Stimulated activated CD8-positive, alpha-beta memory T cell treated with anti-CD3 and anti-CD28 coated beads, Interleukin-4, amount 100 ng/mL, for 24 hours (primary cell): ENCODE data around the gene WDR81.
"Not testable (repeated sequence)": the region's sequence is repeated elsewhere in the genome, so short reads cannot be mapped to it uniquely, and the experiment has no call there.

ENCODE experiments used
- DNase-seq: peaks from one replicate; pipeline ENCODE4 v3.0.0-alpha.2; 2020; ENCODE audit warnings: low read depth

WDR81 gene

GRCh38 chr17:1713160-1713877, 11.2 kb upstream of the WDR81 start:
- DNase-seq = no peak

DNA sequence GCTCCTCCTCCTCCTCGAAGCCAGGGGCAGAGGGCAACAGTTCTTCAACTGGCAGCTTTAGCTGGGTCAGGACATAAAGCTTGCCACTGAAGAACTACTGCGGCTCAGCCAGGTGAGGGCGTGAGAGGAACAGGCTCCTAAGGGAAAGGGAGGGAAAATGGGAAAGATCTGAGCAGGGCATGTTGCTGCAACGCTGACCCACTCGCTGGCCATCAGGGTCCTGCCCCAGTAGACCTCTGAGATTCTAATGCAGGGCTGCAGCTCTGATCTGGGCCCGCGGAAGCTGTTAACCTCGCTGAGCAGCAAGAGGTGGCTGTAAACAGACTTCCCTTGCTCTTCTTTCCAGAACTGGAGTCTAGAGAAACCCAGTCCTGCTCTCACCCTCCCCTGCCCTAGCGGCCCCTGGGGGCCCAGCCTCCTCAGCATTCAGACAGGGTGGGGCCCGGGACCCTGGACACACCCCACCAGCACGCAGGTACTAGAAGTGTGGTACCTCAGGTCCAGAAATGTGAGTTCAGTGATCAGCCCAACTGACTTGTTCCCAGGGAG, 10.6 kb upstream of the WDR81 start:
- DNase-seq = no peak

- DNase-seq = no peak
Observed at GRCh38 chr17:1714427-1714979, 10.0 kb upstream of the WDR81 start.

DNA sequence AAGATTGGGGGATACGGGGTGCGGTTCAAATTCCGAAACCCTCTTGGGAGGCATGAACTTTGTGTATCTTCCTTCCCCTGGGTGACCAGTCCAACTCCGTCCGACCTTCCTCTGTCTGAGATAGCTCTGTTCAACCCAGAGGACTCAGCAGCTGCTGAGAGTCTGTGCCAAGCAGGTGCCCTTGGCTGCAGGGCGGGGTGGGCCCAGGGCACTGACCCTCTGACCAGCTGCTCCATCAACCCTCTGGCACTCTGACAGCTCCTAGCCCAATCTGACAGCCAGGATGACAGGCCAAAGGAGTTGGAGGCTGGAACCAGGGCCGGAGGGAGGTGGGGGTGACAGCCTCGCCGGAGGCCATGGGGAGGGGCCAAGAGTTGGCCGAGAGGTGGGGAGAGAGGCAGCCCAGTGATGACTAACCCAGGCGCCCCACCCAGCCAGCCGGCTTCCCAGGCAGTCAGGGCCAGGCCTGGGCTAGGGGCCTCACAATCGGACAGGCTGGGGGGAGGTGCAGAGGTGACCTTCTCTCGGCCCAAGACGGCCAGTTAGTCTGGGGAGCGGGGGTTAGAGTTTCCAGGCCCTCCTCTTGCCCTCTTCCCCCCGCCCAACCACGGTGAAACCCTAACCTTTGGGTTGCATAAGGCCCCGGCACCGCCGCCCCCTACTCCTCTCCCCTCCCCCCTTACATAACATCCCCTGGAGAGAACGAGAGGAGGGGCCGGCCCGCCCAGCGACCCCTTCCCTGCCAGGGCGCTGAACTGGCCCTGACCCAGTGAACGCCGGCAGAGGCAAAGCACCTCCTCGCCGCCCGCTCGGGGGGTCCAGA, 9.3 kb upstream of the WDR81 start:
- no peak for DNase-seq

- DNase-seq = no peak
Observed at GRCh38 chr17:1715803-1716075, 8.8 kb upstream of the WDR81 start.

DNA sequence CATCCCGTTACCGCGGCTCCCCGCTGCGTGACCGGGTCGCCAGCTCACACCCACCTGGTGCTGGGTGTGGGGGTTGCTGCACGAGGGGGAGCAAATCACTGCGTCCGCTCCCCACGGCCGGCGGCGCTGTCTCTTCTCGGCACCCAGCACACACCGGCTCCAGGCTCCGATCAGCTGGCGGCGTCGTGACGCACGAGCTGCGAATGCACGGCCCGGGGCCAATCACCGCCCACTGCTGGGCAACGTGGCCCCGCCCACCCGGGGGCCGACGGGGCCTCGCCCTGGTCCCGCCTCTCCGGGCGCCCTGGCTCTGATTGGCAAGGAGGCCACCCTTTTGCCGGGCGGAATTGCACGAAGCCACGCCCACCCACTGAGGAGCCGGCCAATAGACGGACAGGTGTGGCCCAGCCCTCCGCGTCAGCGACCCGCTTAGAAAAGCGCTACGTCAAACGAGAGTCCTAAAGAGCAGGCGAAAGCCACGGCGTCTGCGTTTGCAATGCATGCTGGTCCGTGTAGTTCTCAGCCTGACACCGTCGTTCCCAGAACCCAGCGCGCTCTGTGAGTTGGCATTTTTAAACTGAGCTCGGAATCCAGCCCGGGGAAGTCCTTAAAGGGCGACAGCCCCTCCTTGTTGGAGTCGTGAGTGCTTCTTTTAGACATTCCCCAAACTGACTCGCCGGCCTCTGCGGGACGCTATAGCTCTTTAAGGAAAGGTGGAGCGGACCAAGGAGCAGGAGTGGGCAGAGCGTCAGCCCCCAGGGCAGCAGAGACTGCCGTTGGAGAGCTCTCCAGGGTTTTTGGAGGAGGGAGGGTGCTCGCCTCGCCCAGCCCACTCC, 8.2 kb upstream of the WDR81 start:
- DNase-seq = peak; percentile 100

DNA sequence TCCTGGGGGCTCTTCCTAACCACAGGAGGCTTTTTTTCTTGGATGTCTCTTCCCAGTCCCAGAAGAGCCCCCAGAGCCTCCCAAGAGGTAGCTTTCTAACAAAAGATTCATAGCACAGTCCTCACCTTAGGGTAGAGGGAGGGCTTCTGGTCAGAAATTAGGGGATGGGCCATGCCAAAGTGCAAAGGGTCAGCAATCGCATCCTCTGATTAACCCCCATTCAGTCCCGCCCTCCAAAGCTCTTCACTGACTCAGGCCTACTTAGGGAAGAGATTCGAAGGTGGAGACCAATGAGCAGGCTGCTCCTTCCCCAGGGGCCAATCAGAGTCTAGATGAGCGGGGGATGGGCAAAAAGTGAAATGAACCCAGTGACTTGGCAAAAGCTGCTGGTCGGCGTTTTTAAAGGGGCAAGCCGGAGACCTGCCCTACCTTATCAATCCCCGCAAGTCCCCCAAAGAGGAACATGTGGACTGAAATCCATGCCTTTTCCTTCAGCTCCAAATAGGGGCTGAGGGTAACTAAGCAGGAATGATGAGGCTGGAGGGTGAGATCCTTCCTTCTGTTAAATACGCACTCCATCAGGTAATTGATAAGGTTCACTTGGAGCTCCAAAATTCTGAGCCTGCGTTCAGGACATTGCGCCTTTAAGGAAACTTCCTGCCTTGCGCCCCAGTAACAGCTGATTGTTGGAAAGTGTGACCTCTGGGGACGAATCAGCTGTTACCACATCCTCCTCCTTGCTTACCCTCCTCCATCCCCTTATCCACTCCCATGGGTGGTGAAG, 7.4 kb upstream of the WDR81 start:
- peak; percentile 72 for DNase-seq

- no peak for DNase-seq
Observed at GRCh38 chr17:1718362-1719165, 5.9 kb upstream of the WDR81 start.

DNA sequence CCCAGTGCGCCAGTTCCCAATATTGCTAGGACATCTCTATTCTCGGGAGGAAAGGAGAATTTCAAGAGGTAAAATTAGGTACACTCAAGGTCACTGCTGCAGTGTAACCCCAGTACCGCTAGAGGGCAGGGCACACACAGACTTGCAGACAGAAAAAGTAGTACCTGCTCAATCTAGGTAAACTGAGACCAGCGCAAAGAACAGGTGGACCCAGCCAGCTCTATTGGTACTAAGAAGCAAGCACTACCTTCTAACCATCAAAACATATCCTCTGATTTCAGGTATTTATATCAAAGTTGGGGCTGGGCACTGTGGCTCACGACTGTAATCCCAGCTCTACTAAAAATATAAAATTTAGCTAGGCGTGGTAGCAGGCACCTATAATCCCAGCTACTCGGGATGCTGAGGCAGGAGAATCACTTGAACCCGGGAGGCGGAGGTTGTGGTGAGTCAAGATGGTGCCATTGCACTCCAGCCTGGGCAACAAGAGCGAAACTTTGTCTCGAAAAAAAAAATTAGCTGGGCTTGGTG, 3.6 kb upstream of the WDR81 start:
- DNase-seq = peak; percentile 49

DNA sequence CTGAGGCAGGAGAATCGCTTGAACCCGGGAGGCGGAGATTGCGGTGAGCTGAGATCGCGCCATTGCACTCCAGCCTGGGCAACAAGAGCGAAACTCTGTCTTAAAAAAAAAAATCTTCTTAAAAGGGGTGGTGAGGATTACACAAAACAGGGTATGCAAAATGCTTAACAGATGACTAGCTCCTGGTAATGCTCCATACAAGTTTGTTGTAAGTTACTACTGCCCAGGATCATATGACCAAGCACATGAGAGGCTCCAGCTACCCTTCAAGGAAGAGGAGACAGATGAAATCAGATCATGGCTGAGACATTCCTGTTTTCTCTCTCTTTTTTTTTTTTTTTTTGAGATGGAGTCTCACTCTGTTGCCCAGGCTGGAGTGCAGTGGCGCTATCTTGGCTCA, 2.5 kb upstream of the WDR81 start:
- DNase-seq = not testable (repeated sequence)

GRCh38 chr17:1724869-1725641, 551 bp downstream of the WDR81 start:
- DNase-seq = no peak

GRCh38 chr17:1725642-1726511, 1.4 kb downstream of the WDR81 start:
- no peak for DNase-seq

DNA sequence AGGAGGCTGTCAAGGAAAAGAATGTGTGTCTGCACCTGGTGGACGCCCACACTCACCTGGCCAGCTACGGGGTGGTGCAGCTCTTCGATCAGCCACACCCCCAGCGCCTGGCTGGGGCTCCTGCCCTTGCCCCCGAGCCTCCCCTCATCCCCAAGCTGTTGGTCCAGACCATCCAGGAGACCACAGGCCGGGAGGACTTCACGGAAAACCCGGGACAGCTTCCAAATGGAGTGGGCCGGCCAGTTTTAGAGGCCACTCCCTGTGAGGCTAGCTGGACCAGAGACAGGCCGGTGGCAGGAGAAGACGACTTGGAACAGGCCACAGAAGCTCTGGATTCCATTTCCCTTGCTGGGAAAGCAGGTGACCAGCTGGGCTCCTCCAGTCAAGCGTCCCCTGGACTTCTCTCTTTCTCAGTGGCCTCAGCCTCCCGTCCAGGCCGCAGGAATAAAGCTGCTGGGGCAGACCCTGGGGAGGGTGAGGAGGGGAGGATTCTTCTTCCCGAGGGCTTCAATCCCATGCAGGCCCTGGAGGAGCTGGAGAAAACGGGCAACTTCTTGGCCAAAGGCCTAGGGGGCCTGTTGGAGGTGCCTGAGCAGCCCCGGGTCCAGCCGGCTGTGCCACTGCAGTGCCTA, 2.2 kb downstream of the WDR81 start:
- no peak for DNase-seq

DNA sequence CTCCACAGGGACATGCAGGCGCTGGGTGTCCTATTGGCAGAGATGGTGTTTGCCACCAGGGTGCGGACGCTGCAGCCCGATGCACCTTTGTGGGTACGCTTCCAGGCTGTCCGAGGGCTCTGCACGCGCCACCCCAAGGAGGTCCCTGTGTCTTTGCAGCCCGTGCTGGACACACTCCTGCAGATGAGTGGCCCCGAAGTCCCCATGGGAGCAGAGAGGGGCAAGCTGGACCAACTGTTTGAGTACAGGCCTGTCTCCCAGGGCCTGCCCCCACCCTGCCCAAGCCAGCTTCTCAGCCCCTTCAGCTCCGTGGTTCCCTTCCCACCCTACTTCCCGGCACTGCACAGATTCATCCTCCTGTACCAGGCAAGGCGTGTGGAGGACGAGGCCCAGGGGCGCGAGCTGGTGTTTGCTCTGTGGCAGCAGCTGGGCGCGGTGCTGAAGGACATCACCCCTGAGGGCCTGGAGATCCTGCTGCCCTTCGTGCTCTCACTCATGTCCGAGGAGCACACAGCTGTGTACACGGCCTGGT, 2.8 kb downstream of the WDR81 start:
- DNase-seq = no peak

- no peak for DNase-seq
Observed at GRCh38 chr17:1727876-1728630, 3.5 kb downstream of the WDR81 start.

GRCh38 chr17:1729966-1730325, 5.4 kb downstream of the WDR81 start:
- no peak for DNase-seq
